HEK293 (cell line): ENCODE results near the gene TMEM181.

Source experiments
- ATF2 ChIP-seq: fragments of 450-650 bp; formaldehyde crosslinking; IDR thresholded peaks from 2 replicates; pipeline ENCODE4 v1.5.1; 2016; ENCODE audit warnings: missing biosample characterization, missing genetic modification characterization, low read depth
- MEIS1 ChIP-seq: sonication (generic); formaldehyde crosslinking; IDR thresholded peaks from 2 replicates; pipeline ENCODE4 v1.8.1; 2022; ENCODE audit warnings: missing genetic modification reagents, mild to moderate bottlenecking, borderline replicate concordance
- REST ChIP-seq: fragments of 450-650 bp; formaldehyde crosslinking; IDR thresholded peaks from 2 replicates; pipeline ENCODE4 v1.5.1; 2016; ENCODE audit warnings: missing biosample characterization, missing genetic modification characterization
- ZBTB11 ChIP-seq: fragments of 450-650 bp; formaldehyde crosslinking; conservative IDR thresholded peaks from 2 replicates; pipeline ENCODE4 v1.5.1; 2016; ENCODE audit warnings: low read depth, missing biosample characterization, missing genetic modification characterization
- ZFP37 ChIP-seq: fragments of 450-650 bp; formaldehyde crosslinking; IDR thresholded peaks from 2 replicates; pipeline ENCODE4 v1.5.1; 2016; ENCODE audit warnings: missing biosample characterization, missing genetic modification characterization
- ZFP41 ChIP-seq: fragments of 450-650 bp; formaldehyde crosslinking; IDR thresholded peaks from 2 replicates; pipeline ENCODE4 v1.5.1; 2016; ENCODE audit warnings: missing biosample characterization, missing genetic modification characterization, borderline replicate concordance
- ZNF155 ChIP-seq: fragments of 450-650 bp; formaldehyde crosslinking; IDR thresholded peaks from 2 replicates; pipeline ENCODE4 v1.5.1; 2016; ENCODE audit warnings: missing biosample characterization, missing genetic modification characterization
- ZNF302 ChIP-seq: fragments of 450-650 bp; formaldehyde crosslinking; IDR thresholded peaks from 2 replicates; pipeline ENCODE4 v1.5.1; 2016; ENCODE audit warnings: missing biosample characterization, missing genetic modification characterization, low read depth
- ZNF660 ChIP-seq: fragments of 450-650 bp; IDR thresholded peaks from 2 replicates; pipeline ENCODE4 v1.5.1; 2018; ENCODE audit warnings: missing biosample characterization, mild to moderate bottlenecking, missing genetic modification characterization
- ZNF785 ChIP-seq: fragments of 450-650 bp; formaldehyde crosslinking; IDR thresholded peaks from 2 replicates; pipeline ENCODE4 v1.5.1; 2016; ENCODE audit warnings: missing biosample characterization, missing genetic modification characterization
- TF ChIP-seq, protein P1 (sequence below): fragments of 450-650 bp; formaldehyde crosslinking; IDR thresholded peaks from 2 replicates; pipeline ENCODE4 v1.5.1; 2016; ENCODE audit warnings: missing biosample characterization, missing genetic modification characterization
- TF ChIP-seq, protein P2 (sequence below): fragments of 450-650 bp; formaldehyde crosslinking; IDR thresholded peaks from 2 replicates; pipeline ENCODE4 v1.5.1; 2017; ENCODE audit warnings: missing biosample characterization, mild to moderate bottlenecking, missing genetic modification characterization, moderate library complexity

DNA sequence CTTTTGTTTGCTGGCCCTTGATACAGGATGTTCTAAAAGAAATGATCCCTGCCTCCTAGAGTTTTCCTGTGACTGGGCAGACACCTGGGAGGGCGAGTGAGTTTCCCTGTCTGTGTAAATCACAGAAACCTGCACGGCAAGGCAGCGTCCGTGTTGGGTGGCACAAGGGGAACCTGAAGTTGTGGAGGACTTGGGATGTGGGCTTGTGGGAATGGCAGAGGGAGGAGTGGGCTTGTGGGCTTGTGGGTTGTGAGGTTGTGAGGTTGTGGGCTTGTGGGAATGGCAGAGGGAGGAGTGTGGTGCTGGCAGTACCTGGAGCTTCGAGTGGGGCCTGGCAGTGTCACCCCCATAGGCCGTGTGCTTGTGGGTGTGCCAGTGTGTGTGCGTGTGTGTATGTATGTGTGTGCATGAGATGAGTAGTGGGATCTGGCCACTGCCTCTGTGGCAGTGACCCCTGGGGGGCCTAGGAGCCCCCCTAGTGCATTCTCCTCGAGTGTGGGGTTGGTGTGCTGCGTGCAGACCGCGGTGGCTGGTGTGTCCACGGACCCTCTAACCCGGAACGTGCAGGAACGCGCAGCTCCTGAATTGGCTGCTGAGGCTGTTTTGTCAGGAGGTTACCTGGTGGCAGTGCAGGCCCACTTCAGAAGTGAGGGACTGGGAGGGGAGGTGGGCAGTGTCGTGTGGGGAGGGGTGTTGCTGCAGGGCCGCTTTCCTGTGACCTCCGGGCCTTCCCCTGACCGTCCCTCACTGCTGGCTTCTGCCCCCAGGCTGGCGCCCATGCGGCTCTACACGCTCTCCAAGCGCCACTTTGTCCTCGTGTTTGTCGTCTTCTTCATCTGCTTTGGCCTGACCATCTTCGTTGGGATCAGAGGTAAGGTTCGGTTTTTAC, 13.0 kb downstream of the TMEM181 start:
- TF ChIP-seq ZNF785 (tag by site-specific recombination) (no peak), ATF2 (tag by site-specific recombination) (no peak), REST (tag by site-specific recombination) (no peak), ZNF660 (tag by site-specific recombination) (no peak), ZNF302 (tag by site-specific recombination) (no peak), ZBTB11 (tag by site-specific recombination) (no peak), ZFP37 (tag by site-specific recombination) (no peak), MEIS1 (CRISPR knock-in tag) (no peak), ZFP41 (tag by site-specific recombination) (no peak), ZNF155 (tag by site-specific recombination) (no peak)
- TF ChIP-seq, protein P1, sequence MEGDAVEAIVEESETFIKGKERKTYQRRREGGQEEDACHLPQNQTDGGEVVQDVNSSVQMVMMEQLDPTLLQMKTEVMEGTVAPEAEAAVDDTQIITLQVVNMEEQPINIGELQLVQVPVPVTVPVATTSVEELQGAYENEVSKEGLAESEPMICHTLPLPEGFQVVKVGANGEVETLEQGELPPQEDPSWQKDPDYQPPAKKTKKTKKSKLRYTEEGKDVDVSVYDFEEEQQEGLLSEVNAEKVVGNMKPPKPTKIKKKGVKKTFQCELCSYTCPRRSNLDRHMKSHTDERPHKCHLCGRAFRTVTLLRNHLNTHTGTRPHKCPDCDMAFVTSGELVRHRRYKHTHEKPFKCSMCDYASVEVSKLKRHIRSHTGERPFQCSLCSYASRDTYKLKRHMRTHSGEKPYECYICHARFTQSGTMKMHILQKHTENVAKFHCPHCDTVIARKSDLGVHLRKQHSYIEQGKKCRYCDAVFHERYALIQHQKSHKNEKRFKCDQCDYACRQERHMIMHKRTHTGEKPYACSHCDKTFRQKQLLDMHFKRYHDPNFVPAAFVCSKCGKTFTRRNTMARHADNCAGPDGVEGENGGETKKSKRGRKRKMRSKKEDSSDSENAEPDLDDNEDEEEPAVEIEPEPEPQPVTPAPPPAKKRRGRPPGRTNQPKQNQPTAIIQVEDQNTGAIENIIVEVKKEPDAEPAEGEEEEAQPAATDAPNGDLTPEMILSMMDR = no peak
- TF ChIP-seq, protein P2, sequence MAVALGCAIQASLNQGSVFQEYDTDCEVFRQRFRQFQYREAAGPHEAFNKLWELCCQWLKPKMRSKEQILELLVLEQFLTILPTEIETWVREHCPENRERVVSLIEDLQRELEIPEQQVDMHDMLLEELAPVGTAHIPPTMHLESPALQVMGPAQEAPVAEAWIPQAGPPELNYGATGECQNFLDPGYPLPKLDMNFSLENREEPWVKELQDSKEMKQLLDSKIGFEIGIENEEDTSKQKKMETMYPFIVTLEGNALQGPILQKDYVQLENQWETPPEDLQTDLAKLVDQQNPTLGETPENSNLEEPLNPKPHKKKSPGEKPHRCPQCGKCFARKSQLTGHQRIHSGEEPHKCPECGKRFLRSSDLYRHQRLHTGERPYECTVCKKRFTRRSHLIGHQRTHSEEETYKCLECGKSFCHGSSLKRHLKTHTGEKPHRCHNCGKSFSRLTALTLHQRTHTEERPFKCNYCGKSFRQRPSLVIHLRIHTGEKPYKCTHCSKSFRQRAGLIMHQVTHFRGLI (tag by site-specific recombination) = no peak
